HUDEP-2 (cell line): ENCODE measurements around the gene DEFB115.
"Not testable (repeated sequence)": the region's sequence is repeated elsewhere in the genome, so short reads cannot be mapped to it uniquely, and the experiment has no call there.

Experiments
- DNase-seq, 76 experiments: peaks; one replicate each; lab custom pipeline; 2025; ENCODE audit not compliant: unreplicated experiment in 76 of 76; lab: John Stamatoyannopoulos, UW

Gene DEFB115

GRCh38 chr20:31257364-31257763 lies at the start of gene DEFB115:
Gene DEFB115, plus strand, starts transcription at chr20:31257664. Its CDS starts 0 bp downstream, at chr20:31257664.
- DNase-seq = no peak

GRCh38 chr20:31236953-31237352 lies 20.5 kb upstream of the DEFB115 start:
- no peak for DNase-seq

- DNase-seq = no peak
Observed at GRCh38 chr20:31237763-31238162, 19.7 kb upstream of the DEFB115 start.

GRCh38 chr20:31239139-31239538 lies 18.3 kb upstream of the DEFB115 start:
- DNase-seq = no peak

GRCh38 chr20:31256959-31257358 lies 505 bp upstream of the DEFB115 start:
- no peak for DNase-seq

- peak in 5 of 76 experiments; percentile 0 to 36 (median 9) for DNase-seq
Observed at GRCh38 chr20:31260326-31260932, 3.0 kb downstream of the DEFB115 start.

GRCh38 chr20:31274441-31274840 lies 17.0 kb downstream of the DEFB115 start:
- no peak for DNase-seq

- DNase-seq = no peak
Observed at GRCh38 chr20:31278178-31278577, 20.7 kb downstream of the DEFB115 start.

GRCh38 chr20:31284964-31285363 lies 27.5 kb downstream of the DEFB115 start:
- DNase-seq = not testable (repeated sequence)

GRCh38 chr20:31308535-31309162 lies 51.2 kb downstream of the DEFB115 start, which contains the start of gene DEFB116:
Gene DEFB116, minus strand, starts transcription at chr20:31308585. Its CDS starts 0 bp downstream, at chr20:31308585.
- DNase-seq = no peak
